ENCODE data around the gene POLDIP2.

The POLDIP2 gene

DNA sequence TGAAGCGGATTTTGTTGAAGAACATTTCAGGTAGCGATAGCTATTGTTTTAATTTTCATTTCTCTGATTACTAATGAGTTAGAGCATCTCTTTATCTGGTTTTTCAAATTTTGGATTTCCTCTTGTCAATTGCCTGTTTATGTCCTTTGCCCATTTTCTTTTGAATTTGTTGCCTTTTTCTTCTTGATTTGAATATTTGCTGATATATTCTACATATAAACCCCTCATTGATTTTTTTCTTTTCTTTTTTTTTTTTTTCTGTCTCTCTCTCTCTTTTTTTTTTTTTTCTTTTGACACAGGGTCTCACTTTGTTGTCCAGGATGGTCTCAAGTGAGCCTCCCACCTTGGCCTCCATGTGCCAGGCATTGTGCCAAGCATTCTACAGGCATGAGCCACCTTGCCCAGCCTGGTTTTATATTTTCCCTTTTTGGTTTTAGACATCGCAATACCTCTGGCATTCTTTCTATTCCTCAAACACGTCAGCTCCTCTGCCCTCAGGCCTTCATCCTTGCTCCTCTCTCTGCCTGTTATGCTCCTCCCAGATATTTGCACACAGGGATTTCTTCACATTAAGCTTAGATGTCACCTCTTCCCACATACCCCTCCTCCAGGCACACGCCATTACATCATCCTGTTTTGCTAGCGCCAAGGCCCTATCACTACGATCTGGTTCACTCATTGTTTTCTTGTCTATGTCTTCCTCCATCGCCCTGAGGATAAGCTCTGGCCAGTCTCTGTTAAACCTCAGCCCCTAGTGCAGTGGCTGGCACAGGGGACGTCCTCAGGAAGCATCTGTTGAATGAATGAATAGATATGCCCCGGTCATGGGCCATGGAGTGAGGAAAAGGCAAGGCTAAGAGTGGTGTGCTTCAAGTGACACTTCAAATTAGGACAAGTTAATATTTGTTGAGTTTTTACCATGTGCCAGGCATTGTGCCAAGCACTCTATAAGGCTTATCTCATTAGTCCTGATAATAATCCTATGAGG lies 22.8 kb upstream of the POLDIP2 start:
- H3K4me3 ChIP-seq = no peak overlapping the region
- peaks cover 30% of the 10 kb centered on the region for H3K4me1 ChIP-seq
- no peak for TF ChIP-seq Cebpa-rat (IDR thresholded peaks at IDR 0.05)
- peaks cover 48% of the 10 kb centered on the region for H4K20me1 ChIP-seq
- no peak overlapping the region for H3K27ac ChIP-seq
- H3K4me2 ChIP-seq = peak overlapping the region; percentile 28; the same call in 1 of the 2 replicates
- peaks cover 35% of the 10 kb centered on the region for H3K36me3 ChIP-seq
- H3K9me3 ChIP-seq = no peaks in the 10 kb centered on the region
- H3K9ac ChIP-seq = no peak overlapping the region
- peaks cover 20% of the 10 kb centered on the region for H3K27me3 ChIP-seq

GRCh38 chr17:28372945-28373274 lies 15.6 kb upstream of the POLDIP2 start:
- no peak for TF ChIP-seq Cebpa-rat (IDR thresholded peaks at IDR 0.05)
- peak overlapping the region; percentile 95 for H3K4me2 ChIP-seq
- H3K9ac ChIP-seq = peak overlapping the region; percentile 73; the same call in 1 of the 2 replicates
- H4K20me1 ChIP-seq = peaks cover 61% of the 10 kb centered on the region
- no peak overlapping the region; the same call in 1 of the 2 replicates for H3K27ac ChIP-seq
- H3K4me3 ChIP-seq = peak overlapping the region; percentile 77
- peaks cover 32% of the 10 kb centered on the region for H3K4me1 ChIP-seq
- no peaks in the 10 kb centered on the region for H3K9me3 ChIP-seq
- no peaks in the 10 kb centered on the region for H3K27me3 ChIP-seq
- peaks cover 22% of the 10 kb centered on the region for H3K36me3 ChIP-seq

- peak overlapping the region; percentile 64 for H3K27ac ChIP-seq
- peak overlapping the region; percentile 73 for H3K9ac ChIP-seq
- peaks cover 17% of the 10 kb centered on the region; the same call in 1 of the 2 replicates for H3K36me3 ChIP-seq
- H3K4me2 ChIP-seq = peak overlapping the region; percentile 95
- no peaks in the 10 kb centered on the region for H3K27me3 ChIP-seq
- peaks cover 32% of the 10 kb centered on the region for H3K4me1 ChIP-seq
- TF ChIP-seq Cebpa-rat (IDR thresholded peaks at IDR 0.05) = no peak
- H4K20me1 ChIP-seq = peaks cover 56% of the 10 kb centered on the region
- H3K4me3 ChIP-seq = peak overlapping the region; percentile 77
- H3K9me3 ChIP-seq = no peaks in the 10 kb centered on the region
These were observed 15.0 kb upstream of the POLDIP2 start for GRCh38 chr17:28372203-28372944.

DNA sequence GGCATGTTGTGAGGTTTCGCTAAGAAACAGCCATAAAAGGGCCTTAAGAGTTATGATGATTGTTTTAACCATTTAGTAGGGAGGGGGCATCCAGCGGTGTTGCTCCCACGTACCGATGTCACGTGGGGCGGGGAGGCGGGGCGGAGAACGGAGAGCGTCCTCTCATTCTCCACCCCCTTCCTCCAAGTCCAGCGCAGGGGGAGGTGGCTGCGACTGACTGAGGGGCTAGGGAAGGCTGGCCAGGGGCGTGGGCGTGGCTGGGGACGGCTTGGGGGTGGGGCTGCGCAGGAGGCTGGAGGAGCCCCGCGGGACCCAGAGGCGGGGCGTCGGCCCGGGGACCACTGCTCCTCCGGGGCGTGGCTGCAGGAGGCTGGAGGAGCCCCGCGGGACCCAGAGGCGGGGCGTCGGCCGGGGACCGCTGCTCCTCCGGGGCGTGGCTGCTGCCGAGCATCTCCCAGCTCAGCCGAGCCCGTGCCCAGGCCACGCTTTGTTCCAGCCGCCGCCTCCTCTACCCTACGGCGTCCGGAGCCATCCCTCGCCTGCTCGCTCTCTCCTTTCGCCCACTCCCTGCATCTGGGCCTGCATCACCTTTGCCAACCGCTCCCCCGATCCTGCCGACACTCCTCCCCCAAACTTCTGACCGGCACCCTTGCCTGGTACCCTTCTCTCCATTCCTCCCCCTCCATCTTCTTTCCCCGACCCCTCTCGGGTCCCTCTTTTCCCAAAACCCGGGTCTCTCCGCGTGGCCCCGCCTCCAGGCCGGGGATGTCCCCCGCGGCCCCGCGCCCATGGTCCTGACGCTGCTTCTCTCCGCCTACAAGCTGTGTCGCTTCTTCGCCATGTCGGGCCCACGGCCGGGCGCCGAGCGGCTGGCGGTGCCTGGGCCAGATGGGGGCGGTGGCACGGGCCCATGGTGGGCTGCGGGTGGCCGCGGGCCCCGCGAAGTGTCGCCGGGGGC lies 14.2 kb upstream of the POLDIP2 start, which contains the start of gene SARM1:
TSS of gene SARM1 (plus strand) at position 450 of the 958 bp plus-strand sequence. CDS start at position 789, 339 bp downstream.
- Histone ChIP-seq H3K36me3 (peaks cover 10% of the 10 kb centered on the region; the same call in 1 of the 2 replicates), H3K4me1 (peaks cover 32% of the 10 kb centered on the region), H3K4me2 (peak within 1 kb of the TSS; percentile 95), H3K9ac (peak within 1 kb of the TSS; percentile 73), H4K20me1 (peaks cover 49% of the 10 kb centered on the region), H3K4me3 (peak within 1 kb of the TSS; percentile 77), H3K27me3 (no peaks in the 10 kb centered on the region), H3K9me3 (no peaks in the 10 kb centered on the region), H3K27ac (peak within 1 kb of the TSS; percentile 64)
- TF ChIP-seq Cebpa-rat (IDR thresholded peaks at IDR 0.05) = no peak

DNA sequence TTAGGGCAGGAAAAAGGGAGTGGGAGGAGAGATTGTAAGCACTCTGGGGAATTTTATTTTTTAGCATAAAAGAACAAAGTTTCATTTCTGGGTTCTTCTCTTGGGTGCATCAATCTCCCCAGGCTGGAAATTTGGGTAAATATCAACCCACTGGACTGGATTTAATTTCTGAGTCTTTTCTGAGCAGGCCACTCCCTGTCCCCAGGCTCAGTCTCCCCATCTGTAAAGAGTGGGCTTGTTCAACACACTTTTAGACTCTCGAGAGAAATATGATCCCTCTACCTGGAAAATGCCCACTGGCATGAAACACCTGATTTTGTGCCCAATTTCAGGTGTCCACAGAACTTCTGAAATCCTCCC lies 13.4 kb upstream of the POLDIP2 start:
- Histone ChIP-seq H3K9me3 (no peaks in the 10 kb centered on the region), H3K27ac (no peak overlapping the region), H3K27me3 (no peaks in the 10 kb centered on the region), H3K36me3 (peaks cover 10% of the 10 kb centered on the region; the same call in 1 of the 2 replicates), H3K4me1 (peaks cover 32% of the 10 kb centered on the region), H4K20me1 (peaks cover 43% of the 10 kb centered on the region), H3K4me2 (peak overlapping the region; percentile 95), H3K4me3 (peak overlapping the region; percentile 77), H3K9ac (no peak overlapping the region)
- no peak for TF ChIP-seq Cebpa-rat (IDR thresholded peaks at IDR 0.05)

- H3K9me3 ChIP-seq = no peaks in the 10 kb centered on the region
- H3K4me2 ChIP-seq = peak within 1 kb of the TSS; percentile 95
- peaks cover 32% of the 10 kb centered on the region for H3K4me1 ChIP-seq
- H3K36me3 ChIP-seq = peaks cover 15% of the 10 kb centered on the region; the same call in 1 of the 2 replicates
- no peak for TF ChIP-seq Cebpa-rat (IDR thresholded peaks at IDR 0.05)
- peak within 1 kb of the TSS; percentile 77 for H3K4me3 ChIP-seq
- no peak within 1 kb of the TSS for H3K27ac ChIP-seq
- H3K27me3 ChIP-seq = no peaks in the 10 kb centered on the region
- H3K9ac ChIP-seq = no peak within 1 kb of the TSS
- H4K20me1 ChIP-seq = peaks cover 38% of the 10 kb centered on the region
These were observed 12.9 kb upstream of the POLDIP2 start, which contains the start of gene VTN for GRCh38 chr17:28370035-28370743. VTN (minus strand) TSS chr17:28370307; CDS start chr17:28370203, 104 bp downstream.

- H3K4me1 ChIP-seq = peaks cover 32% of the 10 kb centered on the region
- H3K27me3 ChIP-seq = no peaks in the 10 kb centered on the region
- no peak for TF ChIP-seq Cebpa-rat (IDR thresholded peaks at IDR 0.05)
- no peak overlapping the region for H3K27ac ChIP-seq
- no peak overlapping the region for H3K4me2 ChIP-seq
- H3K4me3 ChIP-seq = no peak overlapping the region
- no peaks in the 10 kb centered on the region for H3K9me3 ChIP-seq
- peaks cover 32% of the 10 kb centered on the region for H4K20me1 ChIP-seq
- no peak overlapping the region for H3K9ac ChIP-seq
- peaks cover 15% of the 10 kb centered on the region; the same call in 1 of the 2 replicates for H3K36me3 ChIP-seq
These were observed 12.3 kb upstream of the POLDIP2 start for GRCh38 chr17:28369684-28370034.

DNA sequence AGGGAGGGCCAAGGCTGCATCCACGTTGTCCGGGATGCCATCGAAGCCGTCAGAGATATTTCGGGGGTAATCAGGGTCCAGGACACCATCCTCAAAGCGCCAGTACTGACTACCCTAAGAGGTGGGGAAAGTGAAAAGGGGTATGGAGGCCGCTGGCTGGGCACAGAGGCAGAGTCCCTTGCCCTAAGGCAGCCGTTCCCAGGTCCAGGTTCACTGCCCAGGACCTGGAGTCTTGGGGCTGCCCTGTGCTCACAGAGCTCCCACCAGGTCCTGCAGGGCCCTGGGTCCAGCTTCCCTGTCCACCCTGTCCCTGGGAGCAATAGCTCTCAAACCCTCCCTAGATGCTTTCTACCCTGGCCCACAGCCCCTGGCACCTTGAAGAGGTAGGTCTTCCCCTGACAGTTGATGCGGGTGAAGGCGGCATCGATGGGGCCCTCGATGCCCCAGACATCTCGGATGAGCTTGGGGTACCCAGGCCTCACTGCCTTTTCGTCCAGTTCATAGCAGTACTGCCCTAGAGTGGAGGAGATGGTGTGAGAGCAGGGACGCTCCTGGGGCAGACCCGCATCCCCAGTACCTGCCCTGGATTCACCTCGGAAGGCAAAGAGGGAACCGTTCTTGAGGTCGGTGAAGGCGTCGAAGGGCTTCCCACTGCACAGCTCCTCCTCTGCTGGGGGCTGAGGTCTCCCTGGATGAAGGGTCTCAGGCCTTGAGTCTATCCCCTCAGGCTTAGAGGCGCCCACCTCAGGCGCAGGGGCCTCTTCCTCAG lies 11.8 kb upstream of the POLDIP2 start:
- H3K4me2 ChIP-seq = no peak overlapping the region
- H3K9ac ChIP-seq = 0 out of 2 replicates have a peak overlapping the region, but pooled peaks have one; percentile 15
- H3K27ac ChIP-seq = no peak overlapping the region

More for the DNA sequence above, 11.8 kb upstream of the POLDIP2 start:
- no peaks in the 10 kb centered on the region for H3K27me3 ChIP-seq
- peaks cover 16% of the 10 kb centered on the region for H3K36me3 ChIP-seq
- no peak for TF ChIP-seq Cebpa-rat (IDR thresholded peaks at IDR 0.05)
- no peaks in the 10 kb centered on the region for H3K9me3 ChIP-seq
- H4K20me1 ChIP-seq = peaks cover 27% of the 10 kb centered on the region
- H3K4me1 ChIP-seq = peaks cover 32% of the 10 kb centered on the region
- no peak overlapping the region for H3K4me3 ChIP-seq
